ENCODE data around the gene SCRT2.

DNA sequence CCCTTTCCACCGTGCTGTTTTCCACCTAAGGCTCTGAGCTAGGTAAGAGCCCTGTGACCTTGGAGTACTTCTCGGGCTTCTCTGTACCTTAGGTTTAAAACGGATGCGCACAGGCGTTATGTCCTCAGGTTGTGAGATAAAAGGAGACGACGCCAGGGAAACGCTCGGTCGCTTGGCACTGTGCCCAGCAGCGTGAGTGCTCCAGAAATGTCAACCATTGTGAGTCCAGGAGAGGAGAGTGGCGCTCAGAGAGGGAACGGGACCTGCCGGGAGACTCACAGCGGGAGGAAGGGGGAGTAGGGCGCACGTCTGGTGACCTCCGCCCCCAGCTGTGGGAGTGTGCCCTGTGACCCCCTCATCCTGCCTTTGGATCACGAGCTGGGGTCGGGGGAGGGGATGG, 33.8 kb upstream of the SCRT2 start:
- TF ChIP-seq POLR2A (IDR thresholded peaks at IDR 0.05), result no peak
- no peak for TF ChIP-seq POLR2AphosphoS5 (IDR thresholded peaks at IDR 0.05)
- TF ChIP-seq, protein P1, sequence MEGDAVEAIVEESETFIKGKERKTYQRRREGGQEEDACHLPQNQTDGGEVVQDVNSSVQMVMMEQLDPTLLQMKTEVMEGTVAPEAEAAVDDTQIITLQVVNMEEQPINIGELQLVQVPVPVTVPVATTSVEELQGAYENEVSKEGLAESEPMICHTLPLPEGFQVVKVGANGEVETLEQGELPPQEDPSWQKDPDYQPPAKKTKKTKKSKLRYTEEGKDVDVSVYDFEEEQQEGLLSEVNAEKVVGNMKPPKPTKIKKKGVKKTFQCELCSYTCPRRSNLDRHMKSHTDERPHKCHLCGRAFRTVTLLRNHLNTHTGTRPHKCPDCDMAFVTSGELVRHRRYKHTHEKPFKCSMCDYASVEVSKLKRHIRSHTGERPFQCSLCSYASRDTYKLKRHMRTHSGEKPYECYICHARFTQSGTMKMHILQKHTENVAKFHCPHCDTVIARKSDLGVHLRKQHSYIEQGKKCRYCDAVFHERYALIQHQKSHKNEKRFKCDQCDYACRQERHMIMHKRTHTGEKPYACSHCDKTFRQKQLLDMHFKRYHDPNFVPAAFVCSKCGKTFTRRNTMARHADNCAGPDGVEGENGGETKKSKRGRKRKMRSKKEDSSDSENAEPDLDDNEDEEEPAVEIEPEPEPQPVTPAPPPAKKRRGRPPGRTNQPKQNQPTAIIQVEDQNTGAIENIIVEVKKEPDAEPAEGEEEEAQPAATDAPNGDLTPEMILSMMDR (IDR thresholded peaks at IDR 0.05 in 8 of 11, conservative IDR thresholded peaks at IDR 0.05 in 3 of 11), result no peak

Data from spleen (tissue), 7 donors.